Measurements from ENCODE around the gene R3HDM1.
"Not testable (repeated sequence)": the region's sequence is repeated elsewhere in the genome, so short reads cannot be mapped to it uniquely, and the experiment has no call there.

The R3HDM1 gene

DNA sequence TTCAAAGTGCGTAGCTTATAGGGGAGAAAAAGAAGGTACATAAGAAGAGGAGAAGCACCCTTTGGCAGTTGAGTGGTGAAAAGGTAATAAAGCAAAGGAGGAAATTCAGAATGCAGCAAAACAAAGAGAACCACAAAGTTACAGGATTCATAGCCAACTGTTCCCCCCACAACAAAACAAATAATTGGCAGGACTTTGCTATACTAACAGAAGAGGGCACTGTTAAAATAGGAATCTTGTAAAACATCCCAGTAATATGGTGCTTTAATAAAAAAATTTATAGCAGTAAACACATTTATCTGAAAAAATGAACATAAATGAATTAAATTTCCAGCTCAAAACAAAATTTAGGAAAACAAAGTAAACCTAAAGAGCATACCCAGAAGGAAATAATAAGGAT is 42.3 kb downstream of the R3HDM1 start:
- no peak for DNase-seq (ENCODE audit: low read depth)

DNA sequence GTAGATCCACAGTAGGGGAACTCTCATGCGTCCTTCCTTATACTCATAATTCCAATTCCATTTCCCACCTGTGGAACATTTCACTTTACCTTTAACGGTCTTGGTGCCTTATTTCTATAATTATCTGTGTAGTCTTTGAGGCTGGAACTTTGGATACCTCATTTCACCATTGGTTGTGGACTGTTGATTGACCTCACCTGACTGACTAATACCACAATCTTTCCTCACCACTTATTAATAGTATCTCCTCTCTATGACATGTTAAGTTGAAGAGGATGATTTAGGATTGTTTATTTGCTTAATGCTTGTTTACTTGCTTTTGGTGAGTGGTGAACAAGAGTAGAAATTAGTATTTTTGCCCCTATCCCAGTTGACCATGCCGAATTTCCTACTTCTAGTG is 50.0 kb downstream of the R3HDM1 start:
- DNase-seq (ENCODE audit: low read depth), result no peak

DNA sequence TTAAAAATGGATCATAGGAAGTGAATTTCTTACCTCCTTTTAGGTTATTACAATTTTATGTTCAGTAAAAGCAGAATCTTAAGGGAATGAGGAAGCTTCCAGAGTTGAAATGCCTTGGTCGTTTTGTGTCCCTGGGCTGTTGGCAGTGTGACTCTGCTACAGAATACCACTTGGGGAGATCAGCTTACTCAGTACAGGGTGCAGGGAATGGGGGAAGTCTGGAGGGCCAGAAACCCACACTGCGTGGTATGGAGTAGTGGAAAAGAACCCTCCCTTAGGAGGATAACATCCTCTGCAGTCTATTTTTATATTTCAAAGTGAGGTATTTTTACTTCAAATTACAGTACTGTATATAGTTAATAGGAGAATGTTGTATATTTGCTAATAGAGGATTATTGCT is 51.1 kb downstream of the R3HDM1 start:
- no peak for DNase-seq (ENCODE audit: low read depth)

DNA sequence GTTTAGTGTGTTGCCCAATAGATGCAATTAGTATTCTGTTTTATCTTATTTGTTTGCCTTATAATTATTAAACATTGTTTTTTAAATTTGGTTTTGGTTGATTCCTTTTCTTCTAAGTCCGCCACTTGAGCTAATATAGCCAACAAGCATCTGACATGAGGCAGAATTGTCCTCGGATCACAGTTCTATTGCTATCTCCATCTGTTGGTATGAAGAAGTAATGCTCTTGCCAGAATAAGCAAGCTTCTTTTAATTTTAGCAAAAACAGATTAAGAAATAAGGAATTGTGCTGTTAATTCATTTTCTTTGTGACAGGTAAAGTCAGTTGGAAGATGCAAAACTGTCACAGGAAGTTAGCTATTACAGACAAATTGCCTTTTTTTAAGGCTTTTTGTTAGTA is 54.3 kb downstream of the R3HDM1 start:
- DNase-seq (ENCODE audit: low read depth), result peak; percentile 19

DNA sequence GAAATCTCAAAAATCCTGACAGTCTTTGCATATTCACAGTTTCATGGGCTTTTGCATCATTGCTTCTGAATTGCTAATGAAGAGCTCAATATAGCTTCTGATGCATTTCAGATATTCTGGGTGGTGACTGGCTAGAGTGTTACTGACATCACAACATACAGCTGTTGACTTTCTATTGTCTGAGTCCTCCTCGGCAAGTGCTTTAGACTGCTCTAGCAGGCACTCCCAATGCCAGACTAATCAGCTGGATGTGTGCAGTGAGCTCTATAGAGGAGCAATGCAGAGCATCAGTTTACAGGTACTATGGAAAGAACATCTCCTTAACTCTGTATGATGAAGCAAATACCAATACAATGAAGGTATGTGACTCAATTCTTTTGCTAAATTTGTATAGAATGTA is 54.9 kb downstream of the R3HDM1 start:
- no peak for DNase-seq (ENCODE audit: low read depth)

DNA sequence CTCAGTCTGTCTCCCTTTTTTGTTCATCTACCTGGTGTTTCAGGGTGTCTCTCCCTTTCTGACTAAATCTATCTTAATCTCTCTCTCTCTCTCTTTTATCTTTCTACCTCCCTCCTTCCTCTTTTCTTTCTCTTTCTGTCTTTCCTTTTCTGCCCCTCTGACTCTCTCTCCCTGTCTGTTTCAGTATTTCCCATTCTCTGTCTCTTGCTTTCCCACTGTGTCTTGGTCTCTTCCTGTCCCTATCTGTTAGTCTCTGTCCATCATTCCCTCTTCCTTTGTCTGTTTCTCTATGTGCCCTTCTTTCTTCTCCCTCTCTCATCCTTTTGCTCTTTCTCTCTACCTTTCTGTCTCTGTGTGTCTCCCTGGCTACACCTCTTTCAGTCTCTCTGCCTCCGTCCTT is 56.7 kb downstream of the R3HDM1 start:
- no peak for DNase-seq (ENCODE audit: low read depth)

DNA sequence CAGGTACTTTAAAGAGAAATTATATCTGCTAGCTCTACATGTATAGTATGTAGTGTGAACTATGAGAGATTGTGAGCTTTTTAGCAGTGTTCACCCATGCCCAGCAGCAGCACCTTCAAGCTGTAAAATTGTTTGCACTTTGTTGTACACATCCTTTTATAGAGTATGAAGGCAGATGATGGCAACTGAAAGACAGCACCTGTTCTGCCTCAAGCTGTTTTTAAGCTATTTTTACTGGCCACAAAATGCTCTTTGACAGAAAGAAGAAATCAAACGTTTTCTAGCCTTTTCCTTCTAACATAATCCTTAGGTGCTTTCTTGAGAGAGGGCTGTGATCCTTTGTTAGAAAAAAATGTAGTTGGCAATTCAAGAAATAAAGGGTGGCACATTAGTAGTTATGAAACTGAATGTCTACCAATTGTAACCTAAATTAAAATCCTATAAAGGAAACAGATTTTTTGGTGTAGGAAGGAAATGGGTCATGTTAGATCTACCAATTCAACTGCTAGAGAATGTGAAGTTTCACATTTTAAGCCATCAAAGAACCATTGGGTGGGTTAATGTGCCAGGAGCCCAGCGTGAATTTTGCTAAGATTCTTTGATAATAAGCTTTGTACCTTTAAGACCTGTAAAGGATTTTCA is 59.5 kb downstream of the R3HDM1 start:
- no peak for DNase-seq (ENCODE audit: low read depth)

DNA sequence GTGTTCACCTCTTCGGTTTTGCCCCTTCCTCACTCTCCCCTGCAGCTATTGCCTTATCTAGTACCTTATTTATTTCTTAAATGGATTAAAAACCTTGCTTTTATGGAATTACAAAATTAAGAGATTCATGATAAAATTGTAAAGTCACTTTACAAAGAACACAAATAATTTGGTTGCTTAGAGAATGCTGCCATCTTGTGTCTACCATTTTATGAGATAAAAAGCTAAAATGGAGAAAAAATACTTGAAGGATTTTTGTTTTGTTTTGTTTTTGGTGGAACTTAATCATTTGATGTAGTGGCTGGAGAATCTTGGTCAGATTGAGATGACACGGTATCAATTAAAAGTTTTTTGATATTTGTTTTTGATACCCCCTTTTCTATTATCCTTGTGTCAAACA is 69.6 kb downstream of the R3HDM1 start:
- peak; percentile 13 for DNase-seq (ENCODE audit: low read depth)

DNA sequence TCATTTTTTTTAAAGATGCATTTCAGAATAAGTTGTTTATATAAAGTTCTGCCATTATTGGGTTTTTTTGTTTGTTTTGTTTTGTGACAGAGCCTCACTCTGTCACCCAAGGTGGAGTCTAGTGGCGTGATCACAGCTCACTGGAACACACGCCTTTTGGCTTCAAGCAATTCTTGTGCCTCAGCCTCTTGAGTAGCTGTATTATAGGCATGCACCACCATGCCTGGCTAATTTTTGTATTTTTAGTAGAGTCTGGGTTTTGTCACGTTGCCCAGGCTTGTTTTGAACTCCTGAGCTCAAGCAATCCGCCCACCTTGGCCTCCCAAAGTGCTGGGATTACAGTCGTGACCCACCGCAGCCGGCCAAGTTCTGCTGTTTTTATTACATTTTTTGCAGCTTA is 72.3 kb downstream of the R3HDM1 start:
- DNase-seq (ENCODE audit: low read depth), result no peak

DNA sequence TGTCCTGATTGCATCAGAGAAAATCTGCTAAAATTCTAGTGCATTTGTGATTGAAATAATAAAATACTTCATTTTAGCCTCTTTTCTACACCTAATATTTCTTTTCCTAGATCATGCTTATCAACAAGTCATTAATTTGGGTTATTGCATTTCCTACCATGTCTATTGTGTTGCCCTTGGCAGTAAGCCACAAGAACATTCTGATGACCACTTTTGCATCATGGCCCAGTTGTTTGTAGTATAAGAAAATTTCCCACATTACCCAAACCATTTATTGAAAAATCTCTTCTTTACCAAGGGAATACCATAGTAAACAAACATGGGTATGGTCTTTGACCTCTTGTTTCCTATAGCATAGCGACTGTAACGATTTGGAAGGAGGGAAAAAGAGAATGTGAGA is 76.3 kb downstream of the R3HDM1 start:
- peak; percentile 49 for DNase-seq (ENCODE audit: low read depth)

DNA sequence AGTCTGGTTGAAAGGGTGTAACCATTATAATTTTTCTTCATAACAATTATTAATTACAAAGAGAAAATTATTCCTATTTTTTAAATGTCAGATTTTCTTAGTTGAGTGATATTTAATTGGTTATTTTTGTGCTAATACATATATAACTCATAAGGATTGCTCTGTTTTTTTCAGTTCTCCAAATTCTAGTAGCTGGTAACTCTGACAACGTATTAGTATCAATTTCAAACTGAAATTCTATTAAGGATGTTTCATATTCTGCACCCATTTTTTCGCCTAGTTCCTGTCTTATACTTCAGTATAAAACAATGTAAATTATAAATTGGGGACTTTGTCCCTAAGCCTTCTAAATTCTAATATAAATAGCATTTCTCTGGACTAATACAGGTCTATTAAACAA is 81.0 kb downstream of the R3HDM1 start:
- DNase-seq (ENCODE audit: low read depth), result no peak

DNA sequence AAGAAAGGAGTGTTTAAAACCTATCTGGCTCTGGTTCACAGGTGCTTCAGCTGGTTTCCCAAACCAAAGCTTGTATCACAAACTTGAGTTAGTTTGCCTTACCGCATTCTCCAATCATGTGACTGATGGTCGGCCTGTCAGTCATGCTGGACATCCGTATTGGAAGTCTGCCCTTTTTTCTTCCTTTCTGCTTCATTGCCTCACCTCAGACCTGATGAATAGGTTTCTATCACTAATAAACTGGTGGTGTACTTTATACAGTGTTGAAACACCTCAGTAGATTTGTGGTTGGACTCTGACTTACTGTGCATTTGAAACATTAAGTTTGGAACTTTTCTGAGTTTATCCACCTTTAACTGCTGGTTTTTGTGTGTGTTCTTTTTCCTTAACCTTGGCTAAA is 84.1 kb downstream of the R3HDM1 start:
- DNase-seq (ENCODE audit: low read depth), result peak; percentile 2

DNA sequence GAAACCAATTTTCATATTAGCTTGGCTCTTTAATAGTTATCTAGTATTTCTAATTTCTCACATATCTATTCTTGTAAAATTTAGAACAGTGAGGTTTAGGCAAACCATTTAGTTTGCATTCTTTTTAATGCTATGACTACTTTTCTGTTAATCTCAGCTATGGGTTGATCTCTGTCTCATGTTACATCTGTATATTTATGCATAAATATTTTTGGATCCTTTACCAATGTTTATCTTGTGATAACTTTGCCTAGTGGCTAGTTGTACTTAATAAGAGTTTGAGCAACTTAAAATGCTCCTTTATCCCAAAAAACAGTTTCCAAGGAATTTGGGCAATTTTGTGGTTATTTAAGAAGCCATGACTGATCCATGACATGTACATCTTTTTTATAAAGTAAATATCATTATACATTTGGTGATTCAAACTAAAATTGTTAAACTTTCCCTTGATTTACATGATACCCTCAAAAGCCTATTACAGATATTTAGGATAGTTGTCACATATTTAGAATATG is 86.3 kb downstream of the R3HDM1 start:
- no peak for DNase-seq (ENCODE audit: low read depth)

DNA sequence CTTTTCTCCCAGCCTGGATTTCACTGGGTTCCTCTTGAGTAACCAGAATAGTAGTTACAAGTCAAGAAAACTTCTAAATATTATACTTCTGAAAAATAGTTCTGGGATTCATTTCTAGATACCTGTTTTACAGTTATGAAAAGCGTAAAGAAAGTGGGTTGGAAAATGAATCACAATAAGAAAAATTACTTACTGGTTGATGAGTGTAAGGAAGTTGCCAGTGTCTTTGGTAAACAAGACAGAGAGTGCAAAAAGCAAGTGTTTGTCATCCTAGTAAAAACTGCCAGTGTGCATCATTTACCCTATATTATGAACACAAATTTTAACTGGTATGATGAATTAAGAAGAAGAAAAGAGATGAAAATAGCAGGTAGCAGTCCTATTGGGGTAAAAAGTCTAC is 88.9 kb downstream of the R3HDM1 start:
- DNase-seq (ENCODE audit: low read depth), result no peak

DNA sequence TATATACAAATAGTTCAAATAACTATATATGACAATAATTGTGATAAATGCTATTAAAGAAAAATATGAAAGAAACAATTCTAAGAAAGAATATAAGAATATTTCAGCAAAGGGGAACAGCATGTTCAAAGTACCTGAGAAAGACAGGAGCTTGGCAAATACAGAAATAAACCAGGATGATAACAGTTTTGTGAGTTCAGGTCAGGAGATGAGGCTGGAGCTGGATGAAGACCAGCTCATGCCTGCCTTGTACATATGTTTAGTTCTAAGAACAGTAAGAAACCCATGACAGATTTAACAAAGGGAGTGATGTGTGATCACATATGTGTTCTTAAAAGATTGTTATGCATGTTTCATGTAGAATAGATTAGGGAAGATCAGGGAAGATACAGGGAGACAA is 98.2 kb downstream of the R3HDM1 start:
- no peak for DNase-seq (ENCODE audit: low read depth)

DNA sequence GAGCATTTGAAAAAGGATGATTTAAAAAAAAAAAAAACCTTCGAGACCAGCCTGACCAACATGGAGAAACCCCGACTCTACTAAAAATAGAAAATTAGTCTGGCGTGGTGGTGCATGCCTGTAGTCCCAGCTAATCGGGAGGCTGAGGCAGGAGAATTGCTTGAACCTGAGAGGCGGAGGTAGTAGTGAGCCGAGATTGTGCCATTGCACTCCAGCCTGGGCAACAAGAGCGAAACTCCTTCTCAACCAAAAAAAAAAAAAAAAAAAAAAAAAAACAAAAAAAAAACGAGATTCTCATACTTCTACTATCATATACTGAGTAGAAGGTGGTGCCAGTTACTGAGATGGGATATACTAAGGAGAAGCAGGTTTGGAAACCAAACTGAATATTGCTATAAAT is 98.8 kb downstream of the R3HDM1 start:
- DNase-seq (ENCODE audit: low read depth), result not testable (repeated sequence)

DNA sequence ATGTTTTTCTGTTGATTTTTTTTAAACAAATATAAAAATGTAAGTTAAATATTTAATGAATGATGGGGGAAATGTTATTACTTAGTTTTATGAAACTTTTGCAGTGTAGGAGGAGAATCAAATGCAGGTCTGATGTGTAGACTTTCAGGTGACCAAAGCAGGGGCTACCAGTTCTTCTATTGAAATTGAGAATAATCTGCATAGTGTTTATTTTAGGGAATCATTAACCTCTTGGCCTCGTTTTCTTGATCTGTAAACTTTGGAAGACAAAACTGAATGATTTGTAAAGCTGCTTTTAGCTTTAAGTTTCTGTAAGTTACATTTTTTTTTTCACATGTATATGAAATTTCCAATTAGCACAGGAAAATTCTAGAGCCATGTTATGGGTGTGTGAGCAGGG is 99.2 kb downstream of the R3HDM1 start:
- DNase-seq (ENCODE audit: low read depth), result no peak

DNA sequence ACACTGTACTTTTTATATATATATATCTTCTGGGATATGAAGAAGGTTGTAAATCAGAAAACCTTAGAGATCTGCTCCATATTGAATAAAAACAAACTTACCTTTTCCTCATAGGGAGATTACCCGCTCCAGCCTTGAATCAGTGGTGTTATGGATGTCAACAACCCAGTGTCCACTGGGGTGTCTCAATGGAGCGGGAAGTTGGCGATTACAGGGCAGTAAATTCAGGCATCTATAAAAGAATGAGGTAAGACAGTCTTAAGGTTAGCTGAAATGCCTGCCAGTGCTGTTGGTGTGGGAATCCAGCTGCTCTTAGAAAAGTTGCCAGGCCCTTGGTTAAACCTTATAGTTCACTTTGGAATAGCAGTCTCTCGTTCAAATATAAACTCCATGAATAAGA is 102.3 kb downstream of the R3HDM1 start:
- DNase-seq (ENCODE audit: low read depth), result no peak

DNA sequence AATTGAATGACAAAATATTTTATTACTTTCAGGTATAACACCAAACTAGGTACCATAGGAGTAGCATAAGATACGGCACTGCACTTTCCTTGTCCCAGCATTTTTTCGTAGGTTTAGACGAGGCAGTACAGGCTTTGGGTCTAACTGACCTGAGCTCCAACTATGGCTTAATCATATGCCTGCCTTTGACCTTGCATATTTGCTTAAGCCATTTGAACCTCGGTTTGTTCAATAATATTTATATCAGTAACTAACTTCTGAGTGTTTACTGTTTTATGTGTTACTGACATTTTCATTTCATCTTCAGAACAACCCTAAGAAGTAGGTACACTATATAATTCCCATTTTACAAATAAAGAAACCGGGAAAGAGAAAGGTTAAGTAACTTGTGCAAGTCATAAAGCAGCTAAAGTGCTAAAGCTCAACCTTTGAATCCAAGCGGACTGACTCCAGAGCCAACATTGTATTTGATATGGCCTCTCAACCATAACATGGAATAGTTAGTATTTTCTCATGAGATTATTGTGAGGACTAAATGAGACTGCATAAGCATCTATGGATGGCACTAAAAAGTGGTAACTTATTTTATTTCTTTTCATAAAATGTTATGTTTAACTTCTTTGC is 104.0 kb downstream of the R3HDM1 start:
- no peak for DNase-seq (ENCODE audit: low read depth)

DNA sequence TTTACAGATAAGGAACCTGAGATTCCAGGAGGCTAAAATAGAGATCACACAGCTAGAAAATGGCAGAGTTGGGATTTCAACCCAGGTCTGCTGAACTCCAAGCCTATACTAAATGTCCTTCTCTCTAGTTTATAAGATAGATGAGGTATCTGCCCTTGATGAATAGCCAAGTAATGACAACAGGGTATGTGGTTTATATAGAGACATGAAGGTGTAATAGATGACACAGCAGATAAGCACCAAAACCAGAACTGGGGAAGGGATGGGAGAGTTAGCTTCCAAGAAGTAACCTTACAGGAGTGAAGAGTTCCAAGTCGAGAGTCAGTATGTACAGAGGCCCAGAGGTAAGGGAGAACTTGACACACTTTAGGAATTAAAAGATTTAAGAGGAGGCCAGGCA is 105.7 kb downstream of the R3HDM1 start:
- DNase-seq (ENCODE audit: low read depth), result no peak

DNA sequence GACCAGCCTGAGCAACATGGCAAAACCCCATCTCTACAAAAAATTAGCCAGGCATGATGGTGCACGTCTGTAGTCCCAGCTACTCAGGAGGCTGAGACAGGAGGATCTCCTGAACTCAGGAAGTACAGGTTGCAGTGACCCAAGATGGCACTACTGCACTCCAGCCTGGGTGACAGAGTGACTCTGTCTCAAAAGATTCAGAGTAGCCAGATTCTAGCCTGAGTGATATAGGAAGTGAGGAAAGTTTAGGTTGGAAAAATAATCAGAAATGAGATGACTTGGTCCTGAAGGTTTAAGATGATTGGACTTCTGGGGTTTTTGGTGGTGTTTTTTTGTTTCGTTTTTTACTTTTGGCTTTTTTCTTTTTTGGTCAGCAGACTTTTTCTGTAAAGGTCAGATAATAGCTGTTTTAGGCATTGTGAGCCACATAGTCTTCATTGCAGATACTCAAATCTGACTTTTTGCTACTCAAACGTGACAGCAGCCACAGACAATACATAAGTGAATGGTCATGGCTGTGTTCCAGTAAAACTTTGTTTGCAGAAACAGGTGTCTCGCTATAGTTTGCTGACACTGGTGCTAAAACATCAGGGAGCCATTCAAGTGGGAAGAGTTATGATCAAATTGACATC is 106.3 kb downstream of the R3HDM1 start:
- DNase-seq (ENCODE audit: low read depth), result no peak

DNA sequence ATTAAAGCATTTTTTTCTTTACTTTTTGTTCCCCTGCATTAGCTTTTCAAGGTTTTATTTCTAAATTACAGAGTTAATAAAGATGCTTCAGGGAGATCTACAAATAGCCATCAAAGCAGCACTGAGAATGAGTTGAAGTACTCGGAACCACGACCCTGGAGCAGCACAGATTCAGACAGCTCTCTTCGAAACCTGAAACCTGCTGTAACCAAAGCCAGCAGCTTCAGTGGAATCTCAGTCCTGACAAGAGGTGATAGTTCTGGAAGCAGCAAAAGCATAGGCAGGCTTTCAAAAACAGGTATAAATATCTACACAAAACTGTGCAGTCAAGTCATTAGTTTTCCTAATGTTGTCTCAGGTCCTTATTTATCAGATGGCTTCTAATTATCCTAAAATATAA is 107.5 kb downstream of the R3HDM1 start:
- no peak for DNase-seq (ENCODE audit: low read depth)

DNA sequence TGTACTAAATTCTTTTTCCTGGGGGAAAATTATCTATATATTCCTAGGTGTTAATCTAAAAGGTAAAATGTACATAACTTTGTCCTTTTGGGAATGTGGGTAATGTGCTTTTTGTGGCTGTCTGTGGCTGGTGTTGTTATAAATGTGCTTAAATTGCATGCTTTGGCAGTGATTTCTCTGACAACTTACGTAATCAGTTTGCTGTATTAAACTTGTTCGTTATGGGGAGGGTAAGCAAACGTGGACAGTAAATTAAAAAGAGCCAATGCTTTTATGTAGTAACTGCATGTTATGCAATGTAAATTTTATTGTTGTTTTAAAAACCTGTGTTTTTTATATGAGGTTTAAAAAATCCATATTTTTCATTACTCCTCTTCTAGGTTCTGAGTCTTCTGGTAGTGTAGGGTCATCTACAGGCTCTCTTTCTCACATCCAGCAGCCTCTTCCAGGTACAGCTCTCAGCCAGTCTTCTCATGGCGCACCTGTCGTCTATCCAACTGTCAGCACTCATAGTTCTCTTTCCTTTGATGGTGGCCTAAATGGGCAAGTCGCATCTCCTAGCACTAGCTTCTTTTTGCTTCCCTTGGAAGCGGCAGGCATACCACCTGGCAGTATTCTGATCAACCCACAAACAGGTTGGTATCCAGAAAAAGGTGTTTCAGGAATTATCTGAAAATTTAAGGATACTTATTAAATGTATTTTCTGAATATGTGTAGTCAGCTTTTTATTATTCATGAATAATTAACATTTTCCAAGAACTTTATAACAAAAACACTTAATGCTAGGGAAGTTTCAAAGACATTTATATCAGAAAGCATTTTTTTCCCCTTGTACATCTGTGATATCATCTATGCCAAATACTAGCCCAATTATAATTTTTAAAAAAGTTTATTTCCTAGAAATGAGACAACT is 110.1 kb downstream of the R3HDM1 start:
- no peak for DNase-seq (ENCODE audit: low read depth)
